SIG-M5 treated with dmso at 0.1 percent for 504 hours (cell line): ENCODE measurements around the gene RGS17.
"Not testable (repeated sequence)": the region's sequence is repeated elsewhere in the genome, so short reads cannot be mapped to it uniquely, and the experiment has no call there.

ENCODE experiments used
- DNase-seq: peaks from one replicate; lab custom pipeline; 2025; ENCODE audit not compliant: unreplicated experiment; lab: John Stamatoyannopoulos, UW

The RGS17 gene

GRCh38 chr6:152999538-152999937, 131.5 kb downstream of the RGS17 start:
- DNase-seq, result not testable (repeated sequence)

GRCh38 chr6:152993847-152994246, 137.2 kb downstream of the RGS17 start:
- DNase-seq, result no peak

GRCh38 chr6:152993431-152993830, 137.7 kb downstream of the RGS17 start:
- peak; percentile 37 for DNase-seq

GRCh38 chr6:152986978-152987377, 144.1 kb downstream of the RGS17 start:
- no peak for DNase-seq

- not testable (repeated sequence) for DNase-seq
These were observed 145.8 kb downstream of the RGS17 start for GRCh38 chr6:152985300-152985699.

- peak; percentile 62 for DNase-seq
These were observed 146.6 kb downstream of the RGS17 start for GRCh38 chr6:152984513-152984872.

- DNase-seq, result peak; percentile 71
These were observed 147.2 kb downstream of the RGS17 start for GRCh38 chr6:152983637-152984512.

GRCh38 chr6:152982904-152983636, 148.0 kb downstream of the RGS17 start, which contains the start of gene FBXO5:
Gene FBXO5, minus strand, starts transcription at chr6:152983041. Its CDS starts 82 bp downstream, at chr6:152982959.
- DNase-seq, result peak; percentile 92

- no peak for DNase-seq
These were observed 148.8 kb downstream of the RGS17 start for GRCh38 chr6:152981989-152982903.

GRCh38 chr6:152981219-152981618, 149.9 kb downstream of the RGS17 start:
- no peak for DNase-seq

- DNase-seq, result no peak
These were observed 150.4 kb downstream of the RGS17 start for GRCh38 chr6:152980656-152981055.

- DNase-seq, result no peak
These were observed 152.0 kb downstream of the RGS17 start for GRCh38 chr6:152979116-152979515.

GRCh38 chr6:152978058-152978457, 153.0 kb downstream of the RGS17 start:
- no peak for DNase-seq

- no peak for DNase-seq
These were observed 153.5 kb downstream of the RGS17 start for GRCh38 chr6:152977556-152977955.

- peak; percentile 60 for DNase-seq
These were observed 154.3 kb downstream of the RGS17 start for GRCh38 chr6:152976749-152977148.

GRCh38 chr6:152975204-152975915, 155.7 kb downstream of the RGS17 start:
- DNase-seq, result peak; percentile 87

- DNase-seq, result peak; percentile 62
These were observed 157.2 kb downstream of the RGS17 start for GRCh38 chr6:152973916-152974315.

GRCh38 chr6:152969688-152970418, 161.2 kb downstream of the RGS17 start:
- DNase-seq, result no peak

GRCh38 chr6:152966168-152966894, 164.8 kb downstream of the RGS17 start:
- not testable (repeated sequence) for DNase-seq
